GM12875 (cell line): ENCODE measurements around the gene RHOBTB3.

ENCODE experiments used
- H3K4me3 ChIP-seq: one replicate; pipeline ENCODE4 v1.5.1; 2011; ENCODE audit warnings: low read depth, low read length, control low read depth
- TF ChIP-seq, protein P1 (sequence below): IDR thresholded peaks from 2 replicates; pipeline ENCODE4 v1.5.1; 2011; ENCODE audit warnings: low read depth, mild to moderate bottlenecking, control low read depth, inconsistent platforms, low read length, moderate library complexity, borderline replicate concordance; ENCODE audit not compliant: insufficient read depth

Gene RHOBTB3

DNA sequence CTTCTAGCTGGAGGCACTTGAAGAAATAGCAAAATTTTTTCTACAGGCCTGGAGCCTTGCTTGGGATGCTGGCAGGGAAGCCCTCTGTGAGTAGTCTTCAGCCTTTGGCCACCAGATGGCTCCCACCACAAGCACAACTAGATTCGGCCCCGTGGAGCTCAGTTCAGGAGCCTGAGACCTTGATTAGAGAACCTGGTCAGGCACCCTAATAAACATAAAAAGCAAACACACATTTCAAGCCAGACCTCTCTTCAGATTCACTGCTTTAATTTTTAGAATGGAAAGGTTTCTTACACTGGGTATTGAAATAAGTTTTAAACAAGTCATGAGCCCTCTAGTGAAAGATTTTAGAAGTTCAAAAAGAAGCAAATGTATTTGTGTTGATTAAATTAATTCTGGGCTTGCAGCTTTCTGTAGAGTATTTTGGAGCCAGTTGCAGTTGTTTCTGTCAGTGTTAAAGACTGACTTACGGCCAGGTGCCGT lies 50.0 kb downstream of the RHOBTB3 start:
- TF ChIP-seq, protein P1, sequence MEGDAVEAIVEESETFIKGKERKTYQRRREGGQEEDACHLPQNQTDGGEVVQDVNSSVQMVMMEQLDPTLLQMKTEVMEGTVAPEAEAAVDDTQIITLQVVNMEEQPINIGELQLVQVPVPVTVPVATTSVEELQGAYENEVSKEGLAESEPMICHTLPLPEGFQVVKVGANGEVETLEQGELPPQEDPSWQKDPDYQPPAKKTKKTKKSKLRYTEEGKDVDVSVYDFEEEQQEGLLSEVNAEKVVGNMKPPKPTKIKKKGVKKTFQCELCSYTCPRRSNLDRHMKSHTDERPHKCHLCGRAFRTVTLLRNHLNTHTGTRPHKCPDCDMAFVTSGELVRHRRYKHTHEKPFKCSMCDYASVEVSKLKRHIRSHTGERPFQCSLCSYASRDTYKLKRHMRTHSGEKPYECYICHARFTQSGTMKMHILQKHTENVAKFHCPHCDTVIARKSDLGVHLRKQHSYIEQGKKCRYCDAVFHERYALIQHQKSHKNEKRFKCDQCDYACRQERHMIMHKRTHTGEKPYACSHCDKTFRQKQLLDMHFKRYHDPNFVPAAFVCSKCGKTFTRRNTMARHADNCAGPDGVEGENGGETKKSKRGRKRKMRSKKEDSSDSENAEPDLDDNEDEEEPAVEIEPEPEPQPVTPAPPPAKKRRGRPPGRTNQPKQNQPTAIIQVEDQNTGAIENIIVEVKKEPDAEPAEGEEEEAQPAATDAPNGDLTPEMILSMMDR = peak; percentile 80
- no peak overlapping the region for H3K4me3 ChIP-seq

GRCh38 chr5:95782181-95782580 lies 51.0 kb downstream of the RHOBTB3 start:
- TF ChIP-seq, protein P1 = no peak
- no peak overlapping the region for H3K4me3 ChIP-seq

DNA sequence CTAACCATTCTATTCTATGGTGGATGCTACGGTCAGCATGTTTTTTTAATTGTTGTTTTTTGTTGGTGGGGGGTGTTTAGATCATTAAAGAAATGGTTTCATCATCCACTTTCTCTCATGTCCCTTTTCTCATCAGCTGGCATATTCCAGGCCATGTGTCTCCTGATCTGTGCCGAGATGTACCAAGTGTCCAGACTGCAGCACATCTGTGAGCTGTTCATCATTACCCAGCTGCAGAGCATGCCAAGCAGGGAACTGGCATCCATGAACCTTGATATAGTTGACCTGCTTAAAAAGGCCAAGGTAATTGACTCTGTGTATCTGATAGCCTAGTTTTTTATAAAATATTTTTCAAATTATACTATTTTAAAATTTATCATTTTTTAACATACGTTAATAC lies 52.5 kb downstream of the RHOBTB3 start:
- TF ChIP-seq, protein P1 = no peak
- no peak overlapping the region for H3K4me3 ChIP-seq

GRCh38 chr5:95784514-95785302 lies 53.6 kb downstream of the RHOBTB3 start:
- TF ChIP-seq, protein P1 = no peak
- no peak overlapping the region for H3K4me3 ChIP-seq

GRCh38 chr5:95786821-95787418 lies 55.8 kb downstream of the RHOBTB3 start:
- TF ChIP-seq, protein P1 = no peak
- H3K4me3 ChIP-seq = no peak overlapping the region

GRCh38 chr5:95788493-95788892 lies 57.4 kb downstream of the RHOBTB3 start:
- H3K4me3 ChIP-seq = no peak overlapping the region
- TF ChIP-seq, protein P1 = no peak

DNA sequence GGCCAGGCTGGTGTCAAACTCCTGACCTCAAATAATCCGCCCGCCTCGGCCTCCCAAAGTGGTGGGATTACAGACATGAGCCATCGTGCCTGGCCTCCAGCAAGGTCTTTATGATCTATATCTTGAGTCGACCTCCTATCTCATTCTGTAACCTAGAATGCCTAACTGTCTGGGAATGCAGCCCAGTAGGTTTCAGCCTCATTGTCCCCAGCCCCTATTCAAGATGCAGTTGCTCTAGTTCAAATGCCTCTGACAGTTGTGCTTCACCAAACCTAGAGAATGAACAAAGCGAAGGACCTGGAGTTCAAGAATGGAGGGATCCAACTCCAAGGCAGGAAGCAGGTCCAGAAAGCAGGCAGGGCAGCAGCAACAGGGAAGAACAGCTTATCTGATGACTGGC lies 60.6 kb downstream of the RHOBTB3 start:
- TF ChIP-seq, protein P1 = no peak
- H3K4me3 ChIP-seq = no peak overlapping the region
